ENCODE measurements around the gene SATB2. TPM values are rescaled to one million over a fixed set of nuclear protein-coding genes. Genes with fewer than 3 reads are reported as not detected.

Gene SATB2
- total RNA-seq, 1 donor from 2014 or later: 1.2 TPM

DNA sequence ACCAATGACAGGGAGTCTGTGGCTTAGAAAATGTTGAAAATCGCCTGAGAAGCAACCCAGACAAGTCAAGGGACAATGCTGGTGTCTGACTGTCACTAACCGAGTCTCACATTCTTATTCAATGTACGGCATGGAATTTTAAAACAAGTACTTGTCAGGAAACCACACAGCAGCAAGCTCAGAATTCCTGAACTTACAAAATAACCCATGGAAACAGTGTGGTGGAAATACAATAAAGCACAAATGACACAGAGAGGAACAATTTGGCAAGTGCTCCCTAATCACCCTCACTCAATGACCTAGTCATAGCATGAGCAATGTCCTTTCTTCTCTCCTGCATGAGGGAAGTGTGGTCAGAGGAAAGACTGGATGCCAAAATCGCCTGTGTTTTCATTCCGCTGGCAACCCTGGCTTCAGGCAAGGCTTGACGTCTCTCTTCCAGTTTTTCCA is 154.0 kb downstream of the SATB2 start:
- intact Hi-C loops (cut with DNase I): loop anchor here (5.0 to 10.0 kb wide), 3 partner anchors 154 to 1599 kb away; partner anchors contain the start of genes MARS2 and SATB2

DNA sequence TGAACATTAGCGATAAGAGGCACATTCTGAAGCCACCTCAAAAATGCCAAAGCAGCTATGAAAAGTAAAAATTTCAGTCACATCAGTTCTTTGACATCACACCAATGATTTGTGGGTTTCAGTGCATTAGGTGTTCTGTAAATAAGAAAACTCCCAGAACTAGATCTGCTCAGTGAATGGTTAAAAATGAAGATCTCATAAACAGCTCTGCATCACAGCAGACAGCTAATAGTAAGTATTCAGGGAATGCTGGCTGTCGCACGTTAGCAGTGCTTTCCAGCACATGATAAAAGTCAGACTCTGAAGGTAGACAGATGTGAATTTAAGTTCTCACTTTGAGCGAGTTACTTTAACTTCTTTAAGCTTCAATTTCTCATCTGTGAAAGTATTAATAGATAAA is 154.9 kb downstream of the SATB2 start:
- H3K27me3 ChIP-seq: no peaks in the 10 kb centered on the region
- no peak overlapping the region for H3K4me3 ChIP-seq
- H3K27ac ChIP-seq: peak overlapping the region; percentile 48 to 83
- TF ChIP-seq, protein P1, sequence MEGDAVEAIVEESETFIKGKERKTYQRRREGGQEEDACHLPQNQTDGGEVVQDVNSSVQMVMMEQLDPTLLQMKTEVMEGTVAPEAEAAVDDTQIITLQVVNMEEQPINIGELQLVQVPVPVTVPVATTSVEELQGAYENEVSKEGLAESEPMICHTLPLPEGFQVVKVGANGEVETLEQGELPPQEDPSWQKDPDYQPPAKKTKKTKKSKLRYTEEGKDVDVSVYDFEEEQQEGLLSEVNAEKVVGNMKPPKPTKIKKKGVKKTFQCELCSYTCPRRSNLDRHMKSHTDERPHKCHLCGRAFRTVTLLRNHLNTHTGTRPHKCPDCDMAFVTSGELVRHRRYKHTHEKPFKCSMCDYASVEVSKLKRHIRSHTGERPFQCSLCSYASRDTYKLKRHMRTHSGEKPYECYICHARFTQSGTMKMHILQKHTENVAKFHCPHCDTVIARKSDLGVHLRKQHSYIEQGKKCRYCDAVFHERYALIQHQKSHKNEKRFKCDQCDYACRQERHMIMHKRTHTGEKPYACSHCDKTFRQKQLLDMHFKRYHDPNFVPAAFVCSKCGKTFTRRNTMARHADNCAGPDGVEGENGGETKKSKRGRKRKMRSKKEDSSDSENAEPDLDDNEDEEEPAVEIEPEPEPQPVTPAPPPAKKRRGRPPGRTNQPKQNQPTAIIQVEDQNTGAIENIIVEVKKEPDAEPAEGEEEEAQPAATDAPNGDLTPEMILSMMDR (IDR thresholded peaks at IDR 0.05): no peak
- no peaks in the 10 kb centered on the region for H3K36me3 ChIP-seq
- no peak for DNase-seq (ENCODE audit: low spot score in 2 of 2)
- intact Hi-C loops (cut with DNase I): loop anchor here (5.0 to 10.0 kb wide), 3 partner anchors 154 to 1598 kb away; partner anchors contain the start of genes MARS2 and SATB2
- no peaks in the 10 kb centered on the region for H3K9me3 ChIP-seq
- peaks cover 0 to 20% of the 10 kb centered on the region in 2 donors for H3K4me1 ChIP-seq

More for the DNA sequence above, 154.0 kb downstream of the SATB2 start:
- Histone ChIP-seq H3K9me3 (no peaks in the 10 kb centered on the region), H3K27me3 (no peaks in the 10 kb centered on the region), H3K27ac (peak overlapping the region; percentile 81 to 83), H3K4me3 (peak overlapping the region in 1 of 2 donors; percentile 20), H3K36me3 (no peaks in the 10 kb centered on the region), H3K4me1 (peaks cover 0 to 20% of the 10 kb centered on the region in 2 donors)
- DNase-seq (ENCODE audit: low spot score in 2 of 2): peak; percentile 25 to 86
- TF ChIP-seq, protein P1 (IDR thresholded peaks at IDR 0.05): no peak

DNA sequence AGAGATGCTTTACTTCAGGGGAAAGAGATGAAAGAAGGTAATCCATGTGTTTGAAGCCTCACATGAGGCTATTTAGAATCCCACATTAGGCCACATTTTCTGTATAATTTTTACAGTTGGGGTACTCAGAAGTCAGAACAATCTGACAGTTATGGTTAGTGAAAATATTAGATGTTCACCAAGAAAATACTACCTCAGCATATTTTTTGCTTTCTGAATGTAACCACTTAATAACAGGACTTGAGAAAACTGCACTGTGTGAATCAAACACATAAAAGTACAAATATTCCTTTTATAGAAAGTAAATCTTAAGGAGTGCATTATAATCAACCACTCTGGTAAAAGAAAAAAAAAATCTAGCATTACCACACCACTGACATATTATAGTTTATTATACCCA is 169.3 kb downstream of the SATB2 start:
- H3K36me3 ChIP-seq: no peaks in the 10 kb centered on the region
- no peaks in the 10 kb centered on the region for H3K27me3 ChIP-seq
- H3K9me3 ChIP-seq: no peaks in the 10 kb centered on the region
- H3K4me3 ChIP-seq: no peak overlapping the region
- DNase-seq (ENCODE audit: low spot score in 2 of 2): no peak
- no peak overlapping the region for H3K27ac ChIP-seq
- intact Hi-C loops (cut with DNase I): no loop called here
- H3K4me1 ChIP-seq: no peaks in the 10 kb centered on the region
- TF ChIP-seq, protein P1 (IDR thresholded peaks at IDR 0.05): no peak

DNA sequence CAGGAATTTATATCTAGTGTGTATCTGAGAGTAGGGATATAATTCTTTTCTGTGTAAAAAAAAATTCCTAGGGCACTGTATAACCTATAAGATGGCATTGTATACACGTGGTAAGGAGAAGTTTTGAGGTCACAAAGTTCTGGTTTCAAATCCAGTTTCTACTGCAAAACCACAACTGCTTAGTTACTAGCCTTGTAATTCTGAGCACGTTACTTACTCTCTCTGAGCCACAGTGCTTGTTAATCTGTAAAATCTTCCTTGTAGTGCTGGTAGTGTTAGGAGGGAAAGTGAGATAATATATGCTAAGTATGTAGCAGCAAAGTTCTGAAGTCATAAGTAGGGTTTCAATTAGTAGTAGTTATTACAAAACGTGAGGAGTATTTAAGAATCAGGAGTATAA is 175.4 kb downstream of the SATB2 start:
- no peak overlapping the region for H3K4me3 ChIP-seq
- no peaks in the 10 kb centered on the region for H3K9me3 ChIP-seq
- H3K27ac ChIP-seq: no peak overlapping the region
- H3K36me3 ChIP-seq: no peaks in the 10 kb centered on the region
- H3K4me1 ChIP-seq: no peaks in the 10 kb centered on the region
- no peak for DNase-seq (ENCODE audit: low spot score in 2 of 2)
- TF ChIP-seq, protein P1 (IDR thresholded peaks at IDR 0.05): no peak
- H3K27me3 ChIP-seq: no peaks in the 10 kb centered on the region
- intact Hi-C loops (cut with DNase I): no loop called here

DNA sequence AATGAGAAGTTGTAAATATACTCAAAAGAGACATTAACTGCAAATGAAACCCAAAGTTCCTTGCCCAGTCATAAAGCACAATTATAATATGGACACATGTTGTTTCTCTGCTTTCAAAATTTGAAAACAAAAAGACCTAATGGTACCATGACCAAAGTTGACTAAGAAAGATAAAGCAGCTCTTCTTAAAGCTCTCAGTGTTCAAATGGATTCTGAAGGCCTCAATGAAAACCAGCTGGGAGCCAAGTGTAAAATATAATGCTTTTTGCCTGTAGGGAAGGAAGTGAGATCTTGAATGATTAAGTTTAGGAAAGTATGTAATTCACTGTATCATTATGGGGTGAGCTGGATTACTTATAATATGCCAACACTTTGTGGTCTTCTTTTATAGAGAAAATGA is 178.6 kb downstream of the SATB2 start:
- TF ChIP-seq, protein P1 (IDR thresholded peaks at IDR 0.05): no peak
- Histone ChIP-seq H3K4me1 (no peaks in the 10 kb centered on the region), H3K27ac (no peak overlapping the region), H3K4me3 (no peak overlapping the region), H3K9me3 (no peaks in the 10 kb centered on the region), H3K27me3 (no peaks in the 10 kb centered on the region), H3K36me3 (no peaks in the 10 kb centered on the region)
- DNase-seq (ENCODE audit: low spot score in 2 of 2): no peak
- intact Hi-C loops (cut with DNase I): no loop called here

DNA sequence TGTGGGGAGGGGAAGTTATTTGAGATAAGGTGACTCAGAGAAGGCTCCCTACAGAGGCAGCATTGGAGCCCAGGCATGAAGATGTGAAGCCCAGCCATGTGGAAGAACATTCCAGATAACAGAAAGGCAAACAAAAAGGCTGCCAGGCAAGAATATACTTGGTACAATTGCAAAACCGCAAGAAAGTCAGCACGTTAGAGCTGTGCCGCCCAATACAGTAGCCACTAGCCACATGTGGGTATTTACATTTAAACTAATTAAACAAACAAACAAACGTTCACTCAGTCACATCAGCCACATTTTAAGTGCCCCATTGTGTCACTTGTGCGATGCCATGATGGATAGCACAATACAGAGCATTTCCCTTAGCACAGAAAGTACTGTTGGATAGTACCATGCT is 179.6 kb downstream of the SATB2 start:
- Histone ChIP-seq H3K4me1 (no peaks in the 10 kb centered on the region), H3K36me3 (no peaks in the 10 kb centered on the region), H3K27ac (no peak overlapping the region), H3K4me3 (no peak overlapping the region), H3K9me3 (no peaks in the 10 kb centered on the region), H3K27me3 (no peaks in the 10 kb centered on the region)
- no peak for DNase-seq (ENCODE audit: low spot score in 2 of 2)
- TF ChIP-seq, protein P1 (IDR thresholded peaks at IDR 0.05): no peak
- intact Hi-C loops (cut with DNase I): no loop called here

Data from ascending aorta (tissue), 2 donors.